Caco-2 (cell line): ENCODE measurements around the gene RPS6KA5. TPM values are rescaled to one million over a fixed set of nuclear protein-coding genes. Genes with fewer than 3 reads are reported as not detected.

Experiments
- BruUV-seq: library from RNA; stranded (reverse); fragments of 400-500 nt; replicated peaks from 2 replicates; lab custom pipeline; 2021; lab: Mats Ljungman, UMichigan
- CTCF ChIA-PET: fragments of 300-600 bp; sonication (Branson Sonifier 250); formaldehyde crosslinking; loops from one replicate; lab custom pipeline; 2022; ENCODE audit warnings: antibody characterized with exemption; lab: Charles Lee
- POLR2A ChIA-PET: fragments of 300-600 bp; sonication (Branson Sonifier 250); formaldehyde crosslinking; loops from one replicate; lab custom pipeline; 2022; ENCODE audit warnings: antibody characterized with exemption; lab: Charles Lee
- DNase-seq, 2 experiments: peaks; one replicate each; pipeline versions ENCODE4 v3.0.0 to v3.0.0-alpha.2; 2020 to 2022
- H3K27me3 ChIP-seq: replicated peaks from 2 replicates; pipeline ENCODE4 v1.6.0; 2011; ENCODE audit warnings: low read length; ENCODE audit not compliant: control insufficient read depth, insufficient read depth
- H3K36me3 ChIP-seq: 2 replicates; pipeline ENCODE4 v1.5.1; 2011; ENCODE audit warnings: low read length; ENCODE audit not compliant: control insufficient read depth, insufficient read depth
- H3K4me1 ChIP-seq: fragments of 250-450 bp; sonication (Bioruptor Pico); 2 replicates; pipeline ENCODE4 v1.5.1; 2020; ENCODE audit warnings: mild to moderate bottlenecking
- H3K4me3 ChIP-seq: 2 replicates; pipeline ENCODE4 v1.5.1; 2011; ENCODE audit warnings: low read depth, mild to moderate bottlenecking, control low read depth, low read length
- H3K9me3 ChIP-seq: fragments of 250-450 bp; sonication (Bioruptor Pico); 2 replicates; pipeline ENCODE4 v1.5.1; 2020; ENCODE audit warnings: mild to moderate bottlenecking, moderate library complexity
- H3K27ac Mint-ChIP-seq: one replicate; pipeline ENCODE4 v1.8.0; 2022; ENCODE audit warnings: mixed read lengths; ENCODE audit not compliant: unreplicated experiment
- H3K27me3 Mint-ChIP-seq: one replicate; pipeline ENCODE4 v1.8.0; 2022; ENCODE audit warnings: mixed read lengths; ENCODE audit not compliant: insufficient read depth, unreplicated experiment
- H3K36me3 Mint-ChIP-seq: one replicate; pipeline ENCODE4 v1.8.0; 2022; ENCODE audit warnings: mild to moderate bottlenecking, mixed read lengths; ENCODE audit not compliant: insufficient read depth, unreplicated experiment
- H3K4me1 Mint-ChIP-seq: one replicate; pipeline ENCODE4 v1.8.0; 2022; ENCODE audit warnings: low read depth, mixed read lengths; ENCODE audit not compliant: unreplicated experiment
- H3K4me3 Mint-ChIP-seq: one replicate; pipeline ENCODE4 v1.8.0; 2022; ENCODE audit warnings: mild to moderate bottlenecking, moderate library complexity, mixed read lengths; ENCODE audit not compliant: unreplicated experiment
- H3K9me3 Mint-ChIP-seq: one replicate; pipeline ENCODE4 v1.8.0; 2022; ENCODE audit warnings: mixed read lengths; ENCODE audit not compliant: unreplicated experiment
- intact Hi-C: fragments of 100-400 bp; cut with micrococcal nuclease; formaldehyde crosslinking; loops from one replicate; pipeline ENCODE4 v1.10.0; 2022; ENCODE audit not compliant: unreplicated experiment
- total RNA-seq: library from RNA; stranded (reverse); gene quantifications from 2 replicates; pipeline ENCODE4 v1.2.3, GENCODE V29; 2022
- TF ChIP-seq, protein P1 (sequence below), 2 experiments: fragments of 200-600 bp in 1 of 2; IDR thresholded peaks; 1 replicate in 1 of 2; 2 replicates in 1 of 2; pipeline versions ENCODE4 v1.5.1 to v1.8.0; 2011 to 2022; ENCODE audit warnings: antibody characterized with exemption in 1 of 2, control low read depth in 1 of 2, inconsistent platforms in 1 of 2, low read depth in 1 of 2, low read length in 1 of 2, mild to moderate bottlenecking in 1 of 2, moderate library complexity in 1 of 2; ENCODE audit not compliant: insufficient read depth in 1 of 2, severe bottlenecking in 1 of 2, unreplicated experiment in 1 of 2

RPS6KA5 gene
- total RNA-seq, 1 experiment from 2014 or later, result 5.7 TPM

DNA sequence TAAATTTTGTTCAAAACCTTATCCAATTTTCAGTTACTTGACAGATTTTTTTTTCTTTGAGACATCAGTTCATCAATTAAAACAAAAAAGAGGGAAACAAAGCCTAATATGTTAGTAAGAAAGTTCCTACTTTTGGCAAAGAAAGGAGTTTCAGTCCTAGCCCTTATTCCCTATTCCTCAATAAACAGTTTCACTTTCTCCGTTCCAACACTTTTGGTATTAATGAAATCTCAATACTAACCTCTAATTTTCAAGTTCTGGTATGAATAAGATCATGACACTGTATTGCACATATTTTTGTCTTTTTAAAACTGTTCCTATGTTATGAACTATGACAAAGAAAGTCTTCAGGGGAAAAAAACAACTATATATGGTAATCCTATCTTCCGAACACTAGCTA is 48.4 kb downstream of the RPS6KA5 start:
- POLR2A ChIA-PET, result no interaction called here
- H3K4me1 Mint-ChIP-seq, result no peaks in the 10 kb centered on the region
- Histone ChIP-seq H3K27me3 (no peaks in the 10 kb centered on the region), H3K9me3 (no peaks in the 10 kb centered on the region), H3K36me3 (no peaks in the 10 kb centered on the region), H3K4me1 (no peaks in the 10 kb centered on the region), H3K4me3 (no peak overlapping the region)
- no peaks in the 10 kb centered on the region for H3K36me3 Mint-ChIP-seq
- H3K4me3 Mint-ChIP-seq, result no peak overlapping the region
- CTCF ChIA-PET, result no interaction called here
- no peak for DNase-seq
- BruUV-seq, result no TSS peak
- intact Hi-C loops, result no loop called here
- H3K9me3 Mint-ChIP-seq, result no peaks in the 10 kb centered on the region
- H3K27ac Mint-ChIP-seq, result no peak overlapping the region
- TF ChIP-seq, protein P1, sequence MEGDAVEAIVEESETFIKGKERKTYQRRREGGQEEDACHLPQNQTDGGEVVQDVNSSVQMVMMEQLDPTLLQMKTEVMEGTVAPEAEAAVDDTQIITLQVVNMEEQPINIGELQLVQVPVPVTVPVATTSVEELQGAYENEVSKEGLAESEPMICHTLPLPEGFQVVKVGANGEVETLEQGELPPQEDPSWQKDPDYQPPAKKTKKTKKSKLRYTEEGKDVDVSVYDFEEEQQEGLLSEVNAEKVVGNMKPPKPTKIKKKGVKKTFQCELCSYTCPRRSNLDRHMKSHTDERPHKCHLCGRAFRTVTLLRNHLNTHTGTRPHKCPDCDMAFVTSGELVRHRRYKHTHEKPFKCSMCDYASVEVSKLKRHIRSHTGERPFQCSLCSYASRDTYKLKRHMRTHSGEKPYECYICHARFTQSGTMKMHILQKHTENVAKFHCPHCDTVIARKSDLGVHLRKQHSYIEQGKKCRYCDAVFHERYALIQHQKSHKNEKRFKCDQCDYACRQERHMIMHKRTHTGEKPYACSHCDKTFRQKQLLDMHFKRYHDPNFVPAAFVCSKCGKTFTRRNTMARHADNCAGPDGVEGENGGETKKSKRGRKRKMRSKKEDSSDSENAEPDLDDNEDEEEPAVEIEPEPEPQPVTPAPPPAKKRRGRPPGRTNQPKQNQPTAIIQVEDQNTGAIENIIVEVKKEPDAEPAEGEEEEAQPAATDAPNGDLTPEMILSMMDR (IDR thresholded peaks at IDR 0.05; ENCODE audit: insufficient read depth in 1 of 2, low read depth in 1 of 2, low read length in 1 of 2, severe bottlenecking in 1 of 2, unreplicated experiment in 1 of 2), result no peak
- no peaks in the 10 kb centered on the region for H3K27me3 Mint-ChIP-seq

DNA sequence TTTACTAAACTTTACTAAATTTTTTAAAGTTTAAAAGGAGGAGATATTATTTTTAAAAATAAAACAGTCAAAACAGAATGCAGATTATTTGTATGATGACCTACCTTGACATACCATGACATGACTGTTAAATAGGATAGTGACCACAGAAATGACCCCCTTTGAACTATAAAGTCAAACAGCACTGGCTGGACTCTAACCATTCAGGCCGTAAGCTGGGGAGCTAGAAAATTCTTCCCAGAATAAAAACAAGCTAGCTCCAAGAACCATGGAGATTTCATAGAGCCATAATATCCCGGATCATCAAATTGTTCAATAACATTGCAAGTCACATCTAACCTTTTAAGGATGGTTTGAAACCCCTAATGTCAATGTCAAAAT is 50.3 kb downstream of the RPS6KA5 start:
- no TSS peak for BruUV-seq
- H3K4me3 Mint-ChIP-seq, result no peak overlapping the region
- H3K27me3 ChIP-seq, result no peaks in the 10 kb centered on the region
- POLR2A ChIA-PET, result no interaction called here
- H3K27ac Mint-ChIP-seq, result no peak overlapping the region
- no peaks in the 10 kb centered on the region for H3K36me3 Mint-ChIP-seq
- no peaks in the 10 kb centered on the region for H3K9me3 Mint-ChIP-seq
- H3K27me3 Mint-ChIP-seq, result no peaks in the 10 kb centered on the region
- H3K4me1 Mint-ChIP-seq, result no peaks in the 10 kb centered on the region
- no peaks in the 10 kb centered on the region for H3K4me1 ChIP-seq
- TF ChIP-seq, protein P1 (IDR thresholded peaks at IDR 0.05; ENCODE audit: insufficient read depth in 1 of 2, low read depth in 1 of 2, low read length in 1 of 2, severe bottlenecking in 1 of 2, unreplicated experiment in 1 of 2), result no peak
- H3K4me3 ChIP-seq, result no peak overlapping the region
- CTCF ChIA-PET, result no interaction called here
- no peaks in the 10 kb centered on the region for H3K9me3 ChIP-seq
- H3K36me3 ChIP-seq, result no peaks in the 10 kb centered on the region
- intact Hi-C loops, result no loop called here
- no peak for DNase-seq

DNA sequence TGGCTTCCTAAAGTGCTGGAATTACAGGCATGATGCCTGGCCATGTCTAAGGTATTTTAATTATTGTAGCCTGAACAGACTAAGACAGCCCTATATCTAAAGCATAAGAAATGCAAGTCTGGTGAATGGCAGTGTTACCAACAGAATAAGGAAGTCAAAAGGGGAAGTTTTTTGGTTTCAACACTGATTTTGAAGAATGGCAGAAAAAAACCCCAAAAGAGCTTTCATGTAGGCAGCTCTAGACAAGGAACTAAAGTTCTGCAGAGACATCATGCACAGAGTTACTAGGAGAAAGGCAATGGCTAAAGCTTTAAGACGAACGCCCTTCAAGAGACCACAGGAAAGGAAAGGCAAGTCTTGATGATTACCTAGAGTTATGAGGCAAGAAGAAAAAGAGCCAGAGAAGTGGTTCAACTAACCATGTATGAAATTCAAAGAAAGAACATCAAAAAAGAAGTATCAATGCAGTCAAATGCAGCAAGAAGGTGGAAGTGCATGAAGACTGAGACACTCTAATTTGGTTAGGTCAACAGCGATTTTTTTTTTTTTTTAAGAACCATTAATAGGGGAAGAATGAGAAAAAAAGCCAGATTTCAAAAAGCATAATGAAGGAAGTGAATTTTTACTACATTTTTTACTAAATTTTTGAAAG is 50.8 kb downstream of the RPS6KA5 start:
- intact Hi-C loops, result no loop called here
- DNase-seq, result no peak
- Mint-ChIP-seq H3K27me3 (no peaks in the 10 kb centered on the region), H3K4me1 (no peaks in the 10 kb centered on the region), H3K36me3 (no peaks in the 10 kb centered on the region), H3K9me3 (no peaks in the 10 kb centered on the region), H3K4me3 (no peak overlapping the region), H3K27ac (no peak overlapping the region)
- ChIA-PET POLR2A (no interaction called here), CTCF (no interaction called here)
- no peaks in the 10 kb centered on the region for H3K36me3 ChIP-seq
- no peaks in the 10 kb centered on the region for H3K9me3 ChIP-seq
- no peak overlapping the region for H3K4me3 ChIP-seq
- no peaks in the 10 kb centered on the region for H3K27me3 ChIP-seq
- no peaks in the 10 kb centered on the region for H3K4me1 ChIP-seq
- TF ChIP-seq, protein P1 (IDR thresholded peaks at IDR 0.05; ENCODE audit: insufficient read depth in 1 of 2, low read depth in 1 of 2, low read length in 1 of 2, severe bottlenecking in 1 of 2, unreplicated experiment in 1 of 2), result no peak
- BruUV-seq, result no TSS peak
